Measurements from ENCODE around the gene VPREB3. TPM values are rescaled to one million over a fixed set of nuclear protein-coding genes. Genes with fewer than 3 reads are reported as not detected.

Gene VPREB3
- total and polyA plus RNA-seq, 5 experiments from 2014 or later = 0.80 to 3.3 (median 1.4) TPM; not detected in 1

- POLR2A ChIA-PET = interaction anchor here (0.6 to 6.4 kb wide), 3 partner anchors 9 to 39 kb away, joined by 3 to 65 read pairs (median 4); partner anchors contain the start of genes C22orf15, CHCHD10 and ZNF70
- peak overlapping the region in 6 of 10 donors; percentile 15 to 85 (median 42) for H3K4me3 Mint-ChIP-seq
- DNase-seq = no peak
- peak overlapping the region in 4 of 10 donors; percentile 4 to 62 (median 48) for H3K27ac Mint-ChIP-seq
- H3K27me3 Mint-ChIP-seq = no peaks in the 10 kb centered on the region
- no peak for ATAC-seq
- peaks cover 0 to 42% (median 6%) of the 10 kb centered on the region in 3 donors for H3K36me3 Mint-ChIP-seq
- no peaks in the 10 kb centered on the region for H3K9me3 Mint-ChIP-seq
- H3K4me1 Mint-ChIP-seq = peaks cover 21 to 58% (median 49%) of the 10 kb centered on the region in 4 donors
Measured at GRCh38 chr22:23789638-23790037, 35.4 kb upstream of the VPREB3 start.

DNA sequence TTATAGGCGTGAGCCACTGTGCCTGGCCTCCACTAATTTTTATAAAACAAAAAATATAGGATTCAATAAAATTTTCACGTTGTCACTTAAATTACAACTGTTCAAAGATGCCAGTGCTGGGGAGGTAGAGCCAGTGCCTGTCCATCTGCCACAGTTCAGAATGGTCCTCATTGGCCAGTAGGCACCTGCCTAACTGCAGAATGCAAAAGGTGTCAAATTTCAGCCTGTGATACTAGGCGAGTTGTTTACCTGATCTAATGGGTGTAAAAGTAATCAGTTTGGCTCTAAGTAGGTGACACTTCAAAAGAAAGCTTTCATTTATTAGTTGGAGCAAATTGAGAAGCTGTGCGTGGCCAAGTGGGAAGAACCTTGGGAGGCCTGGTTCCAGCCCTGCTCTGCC lies 34.9 kb upstream of the VPREB3 start:
- Mint-ChIP-seq H3K36me3 (peaks cover 0 to 37% (median 6%) of the 10 kb centered on the region in 3 donors), H3K9me3 (no peaks in the 10 kb centered on the region), H3K4me3 (peak overlapping the region in 7 of 10 donors; percentile 18 to 85 (median 62)), H3K4me1 (peaks cover 26 to 63% (median 54%) of the 10 kb centered on the region in 4 donors), H3K27me3 (no peaks in the 10 kb centered on the region), H3K27ac (peak overlapping the region in 3 of 10 donors; percentile 38 to 76 (median 60))
- no peak for ATAC-seq
- POLR2A ChIA-PET = interaction anchor here (6.4 kb wide), 1 partner anchor 24 kb away, joined by 65 read pairs; the partner anchor contains the start of genes C22orf15 and CHCHD10
- no peak for DNase-seq

DNA sequence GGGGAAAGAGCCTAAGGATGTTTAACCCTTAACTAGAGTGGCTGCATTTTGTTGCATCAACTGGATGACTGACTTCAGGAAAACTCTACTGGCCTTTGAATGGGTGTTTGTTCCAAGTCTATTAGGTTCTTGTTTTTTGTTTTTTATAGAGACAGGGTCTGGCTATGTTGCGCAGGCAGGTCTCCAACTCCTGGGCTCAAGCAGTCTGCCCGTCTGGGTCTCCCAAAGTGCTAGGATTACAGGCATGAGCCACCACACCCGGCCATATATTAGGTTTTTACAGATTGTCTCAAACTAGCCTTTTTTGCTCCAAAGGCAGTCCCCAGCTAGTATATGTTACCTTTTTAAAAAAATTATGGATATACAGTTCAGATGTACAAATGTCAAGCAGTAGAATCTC lies 33.7 kb upstream of the VPREB3 start:
- Mint-ChIP-seq H3K4me3 (peak overlapping the region; percentile 84 to 94 (median 90)), H3K27ac (peak overlapping the region; percentile 76 to 98 (median 92)), H3K9me3 (no peaks in the 10 kb centered on the region), H3K36me3 (peaks cover 0 to 25% (median 3%) of the 10 kb centered on the region in 3 donors), H3K27me3 (no peaks in the 10 kb centered on the region), H3K4me1 (peaks cover 26 to 69% (median 54%) of the 10 kb centered on the region in 4 donors)
- DNase-seq (no peak), ATAC-seq (no peak)
- POLR2A ChIA-PET = interaction anchor here (3.0 to 6.4 kb wide), 3 partner anchors 15 to 37 kb away, joined by 11 to 65 read pairs (median 29); partner anchors contain the start of genes C22orf15, CHCHD10, MMP11 and ZNF70

DNA sequence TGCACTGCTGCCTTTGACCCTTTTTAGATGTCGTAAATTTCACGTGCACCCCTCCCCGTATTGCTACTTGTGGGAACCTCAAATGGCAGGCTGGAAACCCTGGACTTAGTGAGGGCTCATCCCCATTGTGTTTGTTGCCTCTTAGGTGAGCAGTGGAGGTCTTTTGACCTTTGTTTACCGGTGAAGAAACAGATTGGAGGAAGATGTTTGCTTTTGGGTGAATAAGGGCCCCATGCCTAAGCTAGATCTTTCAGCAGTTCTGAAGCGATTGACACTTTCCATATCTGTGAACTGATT lies 33.3 kb upstream of the VPREB3 start:
- no peak for ATAC-seq
- POLR2A ChIA-PET = interaction anchor here (2.6 to 6.4 kb wide), 4 partner anchors 14 to 91 kb away, joined by 11 to 65 read pairs (median 24); partner anchors contain the start of genes C22orf15, CHCHD10, MMP11 and ZNF70

DNA sequence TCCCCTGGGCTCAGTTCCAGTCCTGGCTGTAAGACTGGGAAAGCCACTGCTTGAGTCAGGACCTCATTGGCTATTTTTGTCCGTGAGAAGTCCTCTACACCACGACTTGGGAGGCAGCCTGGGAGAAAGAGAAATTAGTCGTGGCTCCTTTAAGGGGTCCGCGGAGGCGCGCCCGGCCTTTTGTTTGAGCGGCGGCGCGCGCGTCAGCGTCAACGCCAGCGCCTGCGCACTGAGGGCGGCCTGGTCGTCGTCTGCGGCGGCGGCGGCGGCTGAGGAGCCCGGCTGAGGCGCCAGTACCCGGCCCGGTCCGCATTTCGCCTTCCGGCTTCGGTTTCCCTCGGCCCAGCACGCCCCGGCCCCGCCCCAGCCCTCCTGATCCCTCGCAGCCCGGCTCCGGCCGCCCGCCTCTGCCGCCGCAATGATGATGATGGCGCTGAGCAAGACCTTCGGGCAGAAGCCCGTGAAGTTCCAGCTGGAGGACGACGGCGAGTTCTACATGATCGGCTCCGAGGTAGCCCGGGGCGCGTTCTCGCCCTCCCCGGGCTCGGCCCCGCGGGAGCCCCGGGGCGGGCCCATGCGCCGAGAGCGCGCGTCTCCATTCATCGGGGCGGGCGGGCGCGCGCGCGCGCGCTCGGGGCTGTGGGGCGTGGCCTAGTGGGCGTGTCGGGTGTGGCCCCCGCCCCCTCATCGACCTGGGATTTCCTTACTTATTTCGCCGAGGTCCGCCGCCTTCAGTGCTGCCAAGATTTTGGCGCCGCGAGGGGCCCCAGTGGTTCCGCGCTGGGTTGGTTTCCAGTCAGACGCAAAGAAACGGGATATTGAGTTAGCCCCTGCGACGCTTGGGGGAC lies 32.8 kb upstream of the VPREB3 start, which contains the start of gene SMARCB1:
Gene SMARCB1, plus strand, starts transcription at position 215 of the 848 bp plus-strand sequence. Its CDS starts 204 bp downstream, at position 419.
- H3K27me3 Mint-ChIP-seq = no peaks in the 10 kb centered on the region
- peak within 1 kb of the TSS; percentile 85 to 94 (median 90) for H3K4me3 Mint-ChIP-seq
- H3K27ac Mint-ChIP-seq = peak within 1 kb of the TSS; percentile 76 to 98 (median 96)
- H3K9me3 Mint-ChIP-seq = no peaks in the 10 kb centered on the region
- peak; percentile 75 to 77 for ATAC-seq
- POLR2A ChIA-PET = interaction anchor here (2.6 to 6.4 kb wide), 4 partner anchors 14 to 91 kb away, joined by 11 to 65 read pairs (median 24); partner anchors contain the start of genes C22orf15, CHCHD10, MMP11 and ZNF70
- peaks cover 21 to 59% (median 45%) of the 10 kb centered on the region in 4 donors for H3K4me1 Mint-ChIP-seq
- peaks cover 0 to 16% (median 3%) of the 10 kb centered on the region in 3 donors for H3K36me3 Mint-ChIP-seq
- peak; percentile 75 to 93 (median 88) for DNase-seq

More for the DNA sequence above, 33.3 kb upstream of the VPREB3 start:
- no peak for DNase-seq
- H3K36me3 Mint-ChIP-seq = peaks cover 0 to 21% (median 3%) of the 10 kb centered on the region in 3 donors
- peak overlapping the region; percentile 76 to 98 (median 92) for H3K27ac Mint-ChIP-seq
- H3K4me3 Mint-ChIP-seq = peak overlapping the region; percentile 84 to 94 (median 90)
- H3K27me3 Mint-ChIP-seq = no peaks in the 10 kb centered on the region
- no peaks in the 10 kb centered on the region for H3K9me3 Mint-ChIP-seq
- peaks cover 24 to 65% (median 51%) of the 10 kb centered on the region in 4 donors for H3K4me1 Mint-ChIP-seq

DNA sequence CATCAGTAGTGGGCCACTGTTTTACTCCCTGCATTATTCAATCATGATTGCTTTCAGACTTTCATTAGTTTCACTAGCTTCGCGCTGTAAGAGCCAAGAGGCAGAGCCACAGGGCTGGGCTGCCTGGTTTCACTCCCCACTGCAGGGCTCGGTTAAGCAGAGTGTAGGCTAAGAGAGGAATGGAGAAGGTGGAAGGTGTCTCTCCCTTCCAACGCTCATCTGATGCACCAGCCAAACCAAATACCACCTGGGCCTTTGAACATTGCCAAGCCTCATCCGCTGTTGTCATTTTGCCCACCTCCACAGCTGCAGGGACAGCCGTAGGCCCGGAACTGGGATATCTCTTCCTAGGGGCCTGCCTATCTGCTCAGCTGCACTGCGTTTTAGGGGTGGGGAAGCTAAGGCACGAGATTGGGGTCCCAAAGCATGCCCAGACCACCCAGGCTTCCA lies 32.1 kb upstream of the VPREB3 start:
- DNase-seq = peak in 5 of 10 donors; percentile 30 to 60 (median 41)
- Mint-ChIP-seq H3K27me3 (no peaks in the 10 kb centered on the region), H3K4me3 (peak overlapping the region; percentile 83 to 94 (median 88)), H3K9me3 (no peaks in the 10 kb centered on the region), H3K27ac (peak overlapping the region; percentile 76 to 98 (median 96)), H3K4me1 (peaks cover 21 to 52% (median 40%) of the 10 kb centered on the region in 4 donors), H3K36me3 (peaks cover 0 to 12% (median 3%) of the 10 kb centered on the region in 3 donors)
- peak; percentile 43 to 53 for ATAC-seq
- POLR2A ChIA-PET = interaction anchor here (1.2 to 6.4 kb wide), 7 partner anchors 13 to 225 kb away, joined by 5 to 65 read pairs (median 11); partner anchors contain the start of genes C22orf15, CABIN1, CHCHD10 and MMP11

DNA sequence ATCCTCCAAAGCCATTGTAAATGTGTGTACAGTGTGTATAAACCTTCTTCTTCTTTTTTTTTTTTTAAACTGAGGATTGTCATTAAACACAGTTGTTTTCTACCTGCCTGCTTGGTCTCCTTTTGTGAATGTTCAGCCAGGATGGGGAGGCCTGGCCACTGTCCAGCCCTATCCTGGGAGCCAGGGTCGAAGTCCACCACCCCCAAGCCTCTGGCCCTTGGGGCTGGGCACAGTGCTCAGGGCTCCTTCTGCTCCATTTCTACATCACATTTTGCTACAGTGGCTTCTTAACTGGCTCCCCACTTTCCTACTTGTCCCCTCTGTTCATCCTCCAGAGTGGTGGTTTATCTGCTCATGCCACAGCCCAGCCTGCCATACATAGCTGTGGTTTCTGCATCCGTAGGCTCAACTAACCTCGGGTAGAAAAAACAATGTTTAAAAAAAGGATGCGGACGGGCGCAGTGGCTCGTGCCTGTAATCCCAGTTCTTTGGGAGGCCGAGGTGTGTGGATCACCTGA lies 30.0 kb upstream of the VPREB3 start:
- ATAC-seq = no peak
- peaks cover 0 to 3% (median 0%) of the 10 kb centered on the region in 3 donors for H3K36me3 Mint-ChIP-seq
- DNase-seq = peak in 1 of 10 donors; percentile 26
- peaks cover 17 to 40% (median 29%) of the 10 kb centered on the region in 4 donors for H3K4me1 Mint-ChIP-seq
- no peaks in the 10 kb centered on the region for H3K27me3 Mint-ChIP-seq
- peak overlapping the region in 9 of 10 donors; percentile 50 to 92 (median 83) for H3K27ac Mint-ChIP-seq
- peak overlapping the region in 9 of 10 donors; percentile 26 to 83 (median 52) for H3K4me3 Mint-ChIP-seq
- no peaks in the 10 kb centered on the region for H3K9me3 Mint-ChIP-seq
- POLR2A ChIA-PET = interaction anchor here (6.4 kb wide), 1 partner anchor 19 kb away, joined by 65 read pairs; the partner anchor contains the start of genes C22orf15 and CHCHD10

- Mint-ChIP-seq H3K9me3 (no peaks in the 10 kb centered on the region), H3K4me1 (peaks cover 16 to 36% (median 25%) of the 10 kb centered on the region in 4 donors), H3K27ac (peak overlapping the region in 4 of 10 donors; percentile 75 to 85 (median 82)), H3K36me3 (no peaks in the 10 kb centered on the region), H3K27me3 (no peaks in the 10 kb centered on the region), H3K4me3 (no peak overlapping the region)
- POLR2A ChIA-PET = interaction anchor here (6.4 kb wide), 1 partner anchor 18 kb away, joined by 65 read pairs; the partner anchor contains the start of genes C22orf15 and CHCHD10
- DNase-seq (peak in 1 of 10 donors; percentile 22), ATAC-seq (no peak)
Measured at GRCh38 chr22:23783265-23784150, 29.3 kb upstream of the VPREB3 start.

- no peak overlapping the region for H3K27ac Mint-ChIP-seq
- POLR2A ChIA-PET = no interaction called here
- H3K4me1 Mint-ChIP-seq = peaks cover 13 to 28% (median 20%) of the 10 kb centered on the region in 4 donors
- DNase-seq = peak in 1 of 10 donors; percentile 37
- H3K4me3 Mint-ChIP-seq = no peak overlapping the region
- no peaks in the 10 kb centered on the region for H3K9me3 Mint-ChIP-seq
- no peaks in the 10 kb centered on the region for H3K27me3 Mint-ChIP-seq
- no peak for ATAC-seq
- no peaks in the 10 kb centered on the region for H3K36me3 Mint-ChIP-seq
Measured at GRCh38 chr22:23782703-23783102, 28.5 kb upstream of the VPREB3 start.

GRCh38 chr22:23782252-23782651 lies 28.0 kb upstream of the VPREB3 start:
- ATAC-seq = no peak
- H3K27ac Mint-ChIP-seq = no peak overlapping the region
- POLR2A ChIA-PET = no interaction called here

DNA sequence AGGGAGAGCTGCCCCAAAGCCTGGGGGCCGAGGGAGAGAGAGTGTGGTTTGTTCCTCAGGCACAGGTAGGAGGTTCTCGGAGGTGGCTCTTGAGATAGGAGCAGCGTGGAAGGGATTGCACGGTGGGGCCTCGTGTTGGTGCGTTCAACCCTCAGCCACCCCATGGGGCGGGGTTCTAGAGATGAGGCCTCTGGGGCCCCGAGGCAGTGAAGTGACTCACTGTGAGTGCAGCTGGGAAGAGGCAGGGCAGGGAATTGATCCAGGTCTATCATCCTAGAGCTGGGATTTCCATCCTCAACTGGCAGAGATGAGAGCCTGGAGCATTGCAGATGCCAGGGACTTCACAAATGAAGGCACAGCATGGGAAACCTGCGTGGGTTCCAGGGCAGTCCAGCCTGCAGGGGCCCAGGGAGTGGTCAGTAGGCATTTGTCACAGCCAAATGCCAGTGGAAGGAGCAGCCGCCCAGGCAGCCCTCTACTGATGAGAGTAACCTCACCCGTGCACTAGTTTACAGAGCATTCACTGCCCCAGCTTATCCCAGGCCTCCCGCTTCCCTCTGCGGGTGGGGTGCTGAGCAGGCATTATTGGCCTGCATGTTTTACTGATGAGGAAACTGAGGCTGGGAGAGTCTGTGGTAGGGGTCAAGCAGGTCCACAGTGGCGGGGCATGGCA lies 27.4 kb upstream of the VPREB3 start:
- POLR2A ChIA-PET = no interaction called here

More at GRCh38 chr22:23782252-23782651, 28.0 kb upstream of the VPREB3 start:
- Mint-ChIP-seq H3K9me3 (no peaks in the 10 kb centered on the region), H3K4me1 (peaks cover 13 to 25% (median 18%) of the 10 kb centered on the region in 4 donors), H3K36me3 (no peaks in the 10 kb centered on the region), H3K27me3 (no peaks in the 10 kb centered on the region), H3K4me3 (no peak overlapping the region)
- DNase-seq = peak in 1 of 10 donors; percentile 26

More for the DNA sequence above, 27.4 kb upstream of the VPREB3 start:
- H3K9me3 Mint-ChIP-seq = no peaks in the 10 kb centered on the region
- no peak for ATAC-seq
- peaks cover 12 to 24% (median 17%) of the 10 kb centered on the region in 4 donors for H3K4me1 Mint-ChIP-seq
- H3K27ac Mint-ChIP-seq = peak overlapping the region in 3 of 10 donors; percentile 33 to 75 (median 51)
- H3K4me3 Mint-ChIP-seq = no peak overlapping the region
- H3K27me3 Mint-ChIP-seq = no peaks in the 10 kb centered on the region
- DNase-seq = peak in 1 of 10 donors; percentile 10
- no peaks in the 10 kb centered on the region for H3K36me3 Mint-ChIP-seq

Measured in naive thymus-derived CD8-positive, alpha-beta T cell (primary cell).